ENCODE results near the gene ANKS4B. TPM values are rescaled to one million over a fixed set of nuclear protein-coding genes. Genes with fewer than 3 reads are reported as not detected.

The ANKS4B gene
- total and polyA plus RNA-seq, 4 donors = 5.7 to 13.6 (median 8.7) TPM

DNA sequence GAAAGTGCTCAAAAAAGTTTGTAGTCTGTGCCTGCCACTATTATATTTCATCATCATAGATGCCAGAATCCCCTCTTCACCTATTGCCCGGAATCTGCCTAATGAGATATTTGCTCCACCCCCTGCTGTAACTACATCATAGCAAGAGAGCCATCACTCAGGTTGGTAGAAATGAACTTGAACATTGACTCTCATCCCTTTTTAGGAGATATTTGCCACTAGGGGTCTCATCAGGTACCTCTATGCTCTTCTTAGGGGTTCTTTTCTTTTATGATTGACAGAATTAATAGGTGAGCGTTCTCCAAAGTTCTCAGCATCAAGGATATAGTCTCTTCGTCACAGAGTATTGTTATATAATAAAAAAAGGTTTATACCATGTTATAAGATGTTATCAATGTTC lies 20.0 kb downstream of the ANKS4B start:
- Histone ChIP-seq H3K27ac (ENCODE audit: low read depth in 1 of 2, low read length in 2 of 2) (no peak overlapping the region), H3K4me3 (ENCODE audit: low read depth in 1 of 3, low read length in 3 of 3) (no peak overlapping the region), H3K27me3 (ENCODE audit: control insufficient read depth in 4 of 4, insufficient read depth in 4 of 4, low read length in 3 of 4) (no peaks in the 10 kb centered on the region), H3K4me1 (ENCODE audit: control insufficient read depth in 4 of 4, insufficient read depth in 4 of 4, low read length in 3 of 4) (no peaks in the 10 kb centered on the region), H3K9ac (ENCODE audit: low read depth in 1 of 2, low read length in 2 of 2) (no peak overlapping the region), H3K9me3 (ENCODE audit: control insufficient read depth in 4 of 4, low read length in 3 of 4) (no peaks in the 10 kb centered on the region), H3K36me3 (ENCODE audit: control insufficient read depth in 4 of 4, insufficient read depth in 3 of 4, low read depth in 1 of 4, low read length in 3 of 4) (peaks cover 0 to 18% (median 9%) of the 10 kb centered on the region in 4 donors)
- WGBS = 93% methylated on average over 3 of the region's 3 CpGs
- TF ChIP-seq, protein P1, sequence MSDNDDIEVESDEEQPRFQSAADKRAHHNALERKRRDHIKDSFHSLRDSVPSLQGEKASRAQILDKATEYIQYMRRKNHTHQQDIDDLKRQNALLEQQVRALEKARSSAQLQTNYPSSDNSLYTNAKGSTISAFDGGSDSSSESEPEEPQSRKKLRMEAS (IDR thresholded peaks at IDR 0.05) = no peak
- TF ChIP-seq ATF3 (IDR thresholded peaks at IDR 0.05) (no peak), ZBTB33 (IDR thresholded peaks at IDR 0.05) (no peak), SP1 (IDR thresholded peaks at IDR 0.05) (no peak), GABPA (IDR thresholded peaks at IDR 0.05 in 1 of 2, conservative IDR thresholded peaks at IDR 0.05 in 1 of 2) (no peak), HNF4A (conservative IDR thresholded peaks at IDR 0.05) (no peak), CTCF (IDR thresholded peaks at IDR 0.05; ENCODE audit: low read depth, low read length, missing input control) (no peak), NR2F2 (IDR thresholded peaks at IDR 0.05) (no peak), JUND (IDR thresholded peaks at IDR 0.05) (no peak), HNF4G (IDR thresholded peaks at IDR 0.05) (no peak), YY1 (IDR thresholded peaks at IDR 0.05) (no peak)
- DNase-seq (ENCODE audit: low spot score) = no peak

GRCh38 chr16:21256636-21257035 lies 23.1 kb downstream of the ANKS4B start:
- Histone ChIP-seq H3K9me3 (ENCODE audit: control insufficient read depth in 4 of 4, low read length in 3 of 4) (no peaks in the 10 kb centered on the region), H3K4me1 (ENCODE audit: control insufficient read depth in 4 of 4, insufficient read depth in 4 of 4, low read length in 3 of 4) (peaks cover 7 to 18% (median 16%) of the 10 kb centered on the region in 4 donors), H3K27me3 (ENCODE audit: control insufficient read depth in 4 of 4, insufficient read depth in 4 of 4, low read length in 3 of 4) (no peaks in the 10 kb centered on the region), H3K36me3 (ENCODE audit: control insufficient read depth in 4 of 4, insufficient read depth in 3 of 4, low read depth in 1 of 4, low read length in 3 of 4) (peaks cover 0 to 3% (median under 1%) of the 10 kb centered on the region in 4 donors), H3K27ac (ENCODE audit: low read depth in 1 of 2, low read length in 2 of 2) (no peak overlapping the region), H3K9ac (ENCODE audit: low read depth in 1 of 2, low read length in 2 of 2) (no peak overlapping the region), H3K4me3 (ENCODE audit: low read depth in 1 of 3, low read length in 3 of 3) (no peak overlapping the region)
- no peak for TF ChIP-seq YY1 (IDR thresholded peaks at IDR 0.05)
- no peak for TF ChIP-seq FOXA2 (IDR thresholded peaks at IDR 0.05)
- no peak for TF ChIP-seq REST (IDR thresholded peaks at IDR 0.05)
- no peak for TF ChIP-seq ZBTB33 (IDR thresholded peaks at IDR 0.05)
- no peak for TF ChIP-seq GABPA (IDR thresholded peaks at IDR 0.05 in 1 of 2, conservative IDR thresholded peaks at IDR 0.05 in 1 of 2)
- no peak for TF ChIP-seq ATF3 (IDR thresholded peaks at IDR 0.05)
- no peak for TF ChIP-seq NR2F2 (IDR thresholded peaks at IDR 0.05)
- TF ChIP-seq HNF4G (IDR thresholded peaks at IDR 0.05) = no peak
- no peak for TF ChIP-seq JUND (IDR thresholded peaks at IDR 0.05)
- TF ChIP-seq HNF4A (conservative IDR thresholded peaks at IDR 0.05) = no peak
- TF ChIP-seq, protein P1 (IDR thresholded peaks at IDR 0.05) = no peak
- TF ChIP-seq CTCF (IDR thresholded peaks at IDR 0.05; ENCODE audit: low read depth, low read length, missing input control) = no peak
- no peak for TF ChIP-seq EGR1 (IDR thresholded peaks at IDR 0.05; ENCODE audit: low read depth in 2 of 2)
- TF ChIP-seq TAF1 (conservative IDR thresholded peaks at IDR 0.05) = no peak
- no peak for TF ChIP-seq SP1 (IDR thresholded peaks at IDR 0.05)
- no peak for DNase-seq (ENCODE audit: low spot score)
- 95% methylated on average over 2 of the region's 2 CpGs for WGBS
